NCI-H187 (cell line): ENCODE measurements around the gene EIF4E3.
A peak's percentile ranks its signal among the peaks of the same experiment; 100 is the strongest.

ENCODE experiments used
- DNase-seq, 2 experiments: peaks; one replicate each; lab custom pipeline; 2025; lab: John Stamatoyannopoulos, UW

The EIF4E3 gene

DNA sequence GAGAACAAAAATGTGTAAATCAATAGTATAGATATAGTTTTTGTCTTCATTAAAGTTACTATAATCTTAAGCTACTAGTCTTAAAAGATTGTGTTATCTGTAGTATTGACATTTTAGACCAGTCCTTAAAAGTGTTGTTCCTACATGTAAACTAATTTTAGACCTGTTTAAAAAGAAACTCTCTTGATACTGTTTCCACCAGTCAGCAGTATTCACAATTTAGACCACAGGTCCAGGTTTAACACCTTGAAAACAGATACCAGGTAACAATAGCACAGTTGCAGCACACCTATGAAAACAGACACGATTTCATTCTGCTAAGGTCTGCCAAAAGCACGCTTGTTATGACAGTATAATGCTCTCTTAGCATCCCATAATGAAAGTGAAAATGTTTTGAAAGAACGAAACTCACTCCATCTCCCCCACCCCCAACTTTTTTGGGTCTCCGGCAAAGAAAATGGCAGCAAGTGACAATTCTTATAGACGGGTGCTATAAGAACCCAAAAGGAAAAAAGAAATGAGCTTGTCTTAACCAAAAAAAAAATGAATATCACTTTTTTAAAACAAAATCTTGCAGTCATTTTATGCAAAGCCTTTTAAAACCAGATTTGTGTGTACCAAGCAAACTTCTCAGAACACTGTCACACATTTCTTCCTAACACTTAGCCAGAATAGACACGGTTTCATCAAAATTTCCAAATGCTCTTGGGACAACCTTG is 1.6 kb downstream of the EIF4E3 start:
- DNase-seq, result no peak

DNA sequence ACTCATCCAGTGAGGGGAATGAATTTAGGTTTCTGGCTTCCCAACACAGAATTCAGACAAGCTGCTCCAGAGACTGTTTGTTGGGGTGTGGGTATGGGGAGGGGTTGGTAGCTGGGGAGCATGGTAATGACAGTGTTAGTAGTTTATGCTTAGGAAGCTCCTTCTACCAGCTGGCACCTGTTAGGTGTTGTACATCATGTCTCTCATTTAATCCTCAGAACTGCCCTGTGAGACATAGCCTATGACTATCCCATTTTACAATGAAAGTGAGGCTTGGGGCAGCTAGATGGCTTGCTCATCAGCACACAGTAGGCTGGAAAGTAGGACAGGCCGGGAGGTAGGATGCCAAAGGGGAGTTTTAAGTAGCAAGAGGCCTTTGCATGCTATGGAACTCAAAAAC is 2.5 kb downstream of the EIF4E3 start:
- no peak for DNase-seq

DNA sequence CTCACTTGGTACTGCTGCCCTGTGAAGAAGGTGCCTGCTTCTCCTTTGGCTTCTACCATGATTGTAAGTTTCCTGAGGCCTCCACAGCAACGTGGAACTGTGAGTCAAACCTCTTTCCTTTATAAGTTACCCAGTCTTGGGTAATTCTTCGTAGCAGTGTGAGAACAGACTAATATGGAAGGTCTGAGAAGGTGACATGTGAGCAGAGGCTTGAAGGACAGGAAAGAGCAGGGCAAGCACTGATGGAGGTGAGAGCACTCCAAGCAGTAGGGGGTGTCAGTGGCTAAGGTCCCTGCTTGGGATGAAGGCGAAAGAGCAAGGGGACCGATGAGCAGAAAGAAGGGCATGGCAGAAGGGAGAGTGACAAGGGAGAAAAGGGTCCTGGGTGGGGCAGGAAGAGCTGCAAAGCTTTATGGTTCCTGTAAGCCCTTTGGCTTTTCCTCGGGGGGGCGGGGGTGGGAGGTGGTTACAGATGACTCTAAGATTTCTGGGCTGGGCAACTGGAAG is 3.5 kb downstream of the EIF4E3 start:
- no peak for DNase-seq

DNA sequence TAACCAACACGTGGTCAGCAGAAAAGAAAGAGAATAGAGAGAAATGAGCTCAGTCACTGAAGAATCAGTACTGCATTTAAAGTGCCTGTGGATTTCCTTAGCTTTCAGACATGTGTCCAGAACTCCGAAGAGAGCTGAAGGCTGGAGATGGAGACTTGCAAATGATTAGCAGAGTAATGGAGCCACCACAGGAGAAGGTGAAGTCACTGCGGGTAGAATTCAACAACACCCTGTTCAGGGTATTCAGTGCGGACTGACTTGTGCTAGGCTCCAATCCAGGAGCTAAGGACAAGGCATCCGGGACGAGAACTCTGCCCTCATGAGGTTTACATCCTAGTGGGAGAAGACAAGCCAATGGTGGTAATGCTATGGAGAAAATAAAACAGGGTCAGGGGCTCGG is 4.2 kb downstream of the EIF4E3 start:
- DNase-seq, result no peak

DNA sequence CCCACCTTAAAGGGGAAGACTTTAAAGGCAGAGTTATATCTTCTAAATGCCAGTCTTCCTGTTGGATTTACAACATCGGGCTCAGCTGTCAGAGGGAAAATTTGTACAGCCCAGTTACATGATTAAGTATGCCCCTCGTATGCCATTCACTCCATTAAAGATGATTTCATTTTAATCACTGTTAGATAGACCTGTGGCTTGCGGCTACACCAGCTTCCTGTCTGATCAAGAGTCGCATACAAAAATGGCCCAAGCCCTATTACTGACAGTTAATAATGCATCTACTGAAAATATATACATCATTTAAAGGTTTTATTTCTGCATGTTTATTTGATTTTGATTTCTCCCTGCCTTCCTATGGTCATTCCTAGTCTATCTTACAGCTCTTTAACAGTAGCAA is 7.1 kb downstream of the EIF4E3 start:
- DNase-seq, result no peak

DNA sequence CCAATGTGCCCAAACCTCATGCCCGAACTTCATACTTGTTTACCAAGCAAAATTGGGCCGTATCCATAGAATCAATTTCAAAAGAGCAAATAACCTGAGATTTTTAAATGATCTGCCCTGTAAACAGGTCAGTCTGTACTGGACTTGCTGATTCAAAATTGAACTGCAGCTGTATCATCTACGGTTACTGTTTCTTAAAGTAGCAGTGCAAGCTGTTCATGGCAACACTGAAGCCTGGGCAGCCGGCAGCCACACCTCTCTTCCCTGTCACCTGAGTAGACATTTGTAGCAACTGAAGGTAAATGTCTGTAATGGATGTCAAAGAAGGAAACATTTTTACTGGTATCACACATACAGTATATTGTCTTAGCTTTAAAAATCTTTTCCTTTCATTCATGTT is 10.6 kb downstream of the EIF4E3 start:
- DNase-seq, result no peak

DNA sequence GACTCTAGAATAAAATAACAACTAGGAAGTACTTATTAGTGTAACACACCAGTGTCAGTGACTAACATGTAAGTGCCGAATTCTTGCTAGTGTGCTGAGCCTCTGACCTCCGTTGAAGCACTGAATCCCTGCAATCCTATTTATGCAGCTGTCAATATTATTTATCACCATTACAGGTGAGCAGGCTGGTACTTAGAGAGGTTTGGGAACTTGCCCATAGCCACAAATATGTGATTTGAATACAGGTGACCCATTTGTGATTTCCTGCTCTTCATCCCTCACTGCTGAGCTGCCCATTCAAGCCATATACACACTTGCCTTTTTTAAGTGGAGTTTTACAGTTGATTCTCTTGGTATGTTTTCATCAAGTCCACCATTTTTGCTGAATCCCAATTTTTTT is 12.2 kb downstream of the EIF4E3 start:
- peak; percentile 40 to 70 for DNase-seq

DNA sequence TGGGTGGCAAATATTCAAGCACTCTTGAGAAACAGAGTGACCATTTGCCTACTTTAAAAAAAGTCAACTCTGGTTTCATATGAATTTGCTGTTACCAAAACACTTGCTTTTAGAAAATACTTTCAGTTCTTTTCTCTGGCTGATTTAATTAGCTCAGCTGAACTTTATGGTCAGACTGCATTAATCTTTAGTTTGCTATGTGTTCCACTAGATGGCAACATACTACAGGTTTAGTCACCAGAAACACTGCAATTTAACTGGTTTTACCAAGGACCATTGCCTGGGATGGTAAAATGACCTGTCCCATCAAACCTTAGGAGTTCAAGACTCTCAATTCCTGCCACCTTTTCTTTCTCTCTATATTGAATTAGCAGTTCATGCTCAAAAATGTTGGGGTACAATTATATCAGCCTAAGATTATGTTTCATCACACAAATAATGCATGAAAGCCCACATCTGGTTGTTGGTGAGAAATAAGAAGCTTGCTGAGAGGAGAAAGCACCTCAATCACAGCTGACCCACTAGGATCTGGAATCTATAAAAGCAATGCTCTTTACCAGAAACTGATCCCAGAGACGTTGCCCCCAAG is 14.2 kb downstream of the EIF4E3 start:
- DNase-seq, result no peak

DNA sequence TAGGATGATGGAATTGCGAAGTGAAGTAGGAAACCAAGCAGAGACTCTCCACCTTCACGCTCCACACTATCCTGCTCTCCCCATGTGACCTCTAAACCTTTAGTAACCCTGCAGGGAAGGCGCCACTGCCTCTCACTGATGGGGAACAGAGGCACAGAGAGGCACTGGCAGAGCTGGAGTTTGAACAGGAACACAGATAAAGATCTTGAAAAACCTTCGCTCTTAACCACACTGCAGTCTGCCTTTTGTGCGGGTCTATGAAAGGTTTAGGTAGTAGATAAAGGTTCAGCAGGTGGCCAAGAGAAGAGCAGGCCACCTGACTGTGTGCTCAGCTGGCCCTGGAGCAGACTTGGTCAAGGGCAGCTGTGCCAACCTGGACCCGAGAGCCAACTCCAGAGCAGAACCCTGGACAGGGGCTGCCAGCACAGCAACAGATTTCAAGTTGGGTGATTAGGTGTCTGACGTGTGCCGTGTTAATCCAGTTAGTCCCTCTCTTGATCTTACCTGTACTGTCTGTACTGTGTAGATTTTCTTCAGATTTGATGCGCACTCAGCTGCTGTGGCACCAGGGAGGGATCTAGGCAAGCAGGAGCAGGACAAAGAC is 15.2 kb downstream of the EIF4E3 start:
- DNase-seq, result no peak

DNA sequence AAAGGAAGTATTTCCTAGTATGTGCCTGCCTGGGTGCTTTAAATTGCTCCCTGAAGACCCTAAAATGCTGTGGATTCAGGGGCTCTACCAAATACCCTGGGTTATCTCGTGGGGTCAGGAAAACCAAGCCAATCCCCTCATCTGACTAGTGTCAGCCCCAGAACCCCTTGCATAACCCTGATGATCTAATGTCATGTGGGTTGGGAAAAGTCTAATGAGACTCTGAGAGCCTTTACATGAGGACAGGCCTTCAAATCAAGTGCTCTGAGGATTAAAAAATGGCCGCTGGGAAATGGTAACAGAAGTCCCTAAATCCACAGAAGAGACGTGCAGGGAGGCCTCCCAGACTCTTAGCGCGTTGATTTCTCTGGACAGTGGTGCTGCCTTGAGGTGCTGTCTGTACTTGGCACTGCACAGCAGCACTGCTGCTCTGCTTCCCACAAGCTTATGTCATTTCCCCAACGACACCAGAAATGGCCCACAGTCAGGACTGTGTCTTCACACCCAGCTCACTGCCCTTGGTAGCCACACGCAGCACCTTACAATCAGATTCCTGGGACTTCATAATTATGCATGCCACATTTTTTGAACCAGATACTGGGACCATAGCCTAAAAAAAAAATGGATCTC is 16.6 kb downstream of the EIF4E3 start:
- no peak for DNase-seq

DNA sequence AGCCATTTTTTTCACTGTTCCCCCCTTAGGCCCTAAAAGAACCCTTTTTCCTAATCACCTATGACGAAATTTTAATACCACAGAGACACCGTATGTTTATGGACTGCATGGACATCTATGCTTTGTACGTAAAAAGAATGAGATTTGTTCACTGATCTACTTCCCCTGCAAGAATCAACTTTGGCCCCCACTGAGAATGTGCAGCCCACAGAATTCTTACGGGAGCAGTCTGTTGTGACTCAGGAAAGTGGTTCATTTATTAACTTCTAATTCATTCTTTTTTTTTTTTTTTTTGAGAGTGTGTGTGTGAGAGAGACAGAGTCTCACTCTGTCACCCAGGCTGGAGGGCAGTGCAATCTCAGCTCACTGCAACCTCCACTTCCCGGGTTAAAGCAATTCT is 17.6 kb downstream of the EIF4E3 start:
- no peak for DNase-seq

DNA sequence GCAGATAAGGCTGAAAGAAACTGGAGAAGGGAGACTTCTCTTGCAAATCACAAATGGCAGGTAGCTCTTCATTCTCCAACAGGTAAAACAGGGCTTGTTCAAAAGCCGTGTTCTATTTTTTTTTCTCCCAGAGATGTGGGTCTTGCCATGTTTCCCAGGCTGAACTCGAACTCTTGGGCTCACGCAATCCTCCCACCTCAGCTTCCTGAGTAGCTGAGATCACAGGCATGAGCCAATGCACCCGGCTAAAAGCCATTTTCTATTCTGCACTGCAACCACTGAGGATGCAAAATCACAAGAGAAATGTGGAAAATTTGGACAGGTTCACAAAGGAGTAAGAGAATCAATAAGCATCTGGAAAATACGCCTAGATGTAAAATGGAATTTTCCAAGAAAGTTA is 19.5 kb downstream of the EIF4E3 start:
- no peak for DNase-seq

DNA sequence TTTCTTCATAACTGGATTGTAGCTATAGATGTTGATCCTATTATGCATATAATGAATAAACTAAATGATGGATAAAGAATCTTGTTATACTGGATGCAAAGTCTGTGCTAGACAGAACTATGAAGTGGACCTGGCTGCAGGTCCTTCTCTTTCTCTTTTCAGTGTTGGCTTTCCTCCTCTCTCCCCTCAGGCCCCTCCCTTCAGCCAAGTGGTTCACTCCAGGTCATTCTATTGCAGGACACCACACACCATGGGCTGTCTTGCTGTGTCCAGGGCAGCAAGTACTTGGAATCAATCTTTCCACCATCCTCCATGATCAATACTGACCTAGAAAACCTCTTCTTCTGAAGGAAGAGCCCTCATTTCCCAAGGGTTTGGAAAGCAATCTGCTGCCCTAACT is 20.3 kb downstream of the EIF4E3 start:
- no peak for DNase-seq

DNA sequence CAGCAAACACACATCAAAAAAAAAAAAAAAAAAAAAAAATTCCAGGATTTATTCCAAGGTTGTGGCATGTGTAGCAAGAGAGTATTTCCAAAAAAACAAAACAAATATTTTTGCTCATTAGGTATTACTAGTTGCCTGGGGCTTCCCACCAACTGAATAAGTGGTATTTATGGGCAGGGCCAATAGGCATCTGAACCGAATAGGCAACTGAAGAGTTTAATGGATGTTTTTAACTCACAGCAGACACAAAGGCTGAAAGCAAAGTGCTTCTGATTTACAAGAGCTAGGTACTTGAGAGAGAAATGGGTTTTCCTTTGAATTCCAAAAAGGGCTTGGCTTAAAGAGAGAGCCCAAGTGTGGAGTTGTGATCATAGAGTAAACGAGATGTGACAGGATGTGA is 21.4 kb downstream of the EIF4E3 start:
- peak; percentile 45 to 73 for DNase-seq

DNA sequence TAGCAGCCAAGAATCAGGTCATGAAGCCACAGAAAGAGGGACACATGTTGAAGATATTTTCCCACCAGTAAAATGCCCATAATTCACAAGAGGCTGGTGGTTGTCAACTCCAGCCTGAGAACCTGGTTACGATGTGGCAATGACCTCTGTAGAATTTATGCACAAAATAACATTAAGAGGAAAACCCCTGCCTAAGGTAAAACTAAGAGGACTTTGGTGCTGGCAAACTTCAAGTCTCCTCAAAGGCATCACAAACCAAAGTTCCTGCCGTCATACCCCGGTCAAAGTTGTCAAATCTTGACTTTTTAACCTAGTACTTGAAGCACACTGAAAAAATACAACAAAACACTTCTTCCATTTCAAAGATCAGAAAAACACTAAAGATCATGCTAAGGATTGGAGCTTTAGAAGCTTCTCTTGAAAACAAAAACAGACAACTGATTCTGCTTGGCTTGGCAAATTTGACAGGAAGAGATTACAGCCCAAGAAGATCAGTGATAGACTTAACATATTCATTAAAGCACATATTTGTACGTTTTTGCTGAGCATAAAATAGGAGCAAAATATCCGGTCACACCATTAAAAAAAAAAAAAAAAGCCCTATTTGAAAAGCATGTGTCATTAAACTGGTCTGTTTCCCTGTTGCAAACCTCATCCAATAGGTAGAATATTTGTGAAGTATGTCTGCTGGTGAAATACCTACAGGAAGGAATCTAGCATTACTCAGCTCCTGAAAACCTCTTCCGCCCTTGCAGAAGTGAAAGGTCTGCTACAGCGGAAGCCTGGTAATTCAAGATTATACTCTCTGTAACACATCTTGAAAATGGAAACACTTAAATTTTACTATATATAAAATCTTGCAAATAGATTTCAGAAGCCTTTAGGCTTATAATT is 22.8 kb downstream of the EIF4E3 start:
- no peak for DNase-seq

DNA sequence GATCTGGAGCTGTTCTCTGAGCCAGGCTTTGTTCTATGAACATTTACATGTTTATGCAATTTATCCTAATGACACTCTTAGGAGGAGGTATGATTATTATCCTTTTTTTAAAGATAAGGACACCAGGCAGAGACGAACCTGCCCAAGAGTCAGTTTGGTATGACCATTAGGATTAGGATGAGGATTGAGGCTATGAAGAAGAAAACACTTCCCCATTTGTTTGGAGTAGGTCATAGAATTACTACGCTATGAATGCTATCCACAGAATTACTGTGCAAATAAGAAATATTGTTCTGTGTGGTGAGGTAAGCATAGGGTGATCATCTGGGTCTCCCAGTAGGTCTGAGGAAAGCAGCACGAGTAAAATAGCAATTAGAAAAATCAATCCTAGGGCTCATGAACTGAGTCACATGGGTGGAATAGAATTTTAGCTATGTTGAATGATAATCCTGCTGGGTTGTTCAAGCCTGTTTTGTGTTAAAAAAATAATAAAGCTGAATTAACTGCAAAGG is 23.9 kb downstream of the EIF4E3 start:
- DNase-seq, result no peak

DNA sequence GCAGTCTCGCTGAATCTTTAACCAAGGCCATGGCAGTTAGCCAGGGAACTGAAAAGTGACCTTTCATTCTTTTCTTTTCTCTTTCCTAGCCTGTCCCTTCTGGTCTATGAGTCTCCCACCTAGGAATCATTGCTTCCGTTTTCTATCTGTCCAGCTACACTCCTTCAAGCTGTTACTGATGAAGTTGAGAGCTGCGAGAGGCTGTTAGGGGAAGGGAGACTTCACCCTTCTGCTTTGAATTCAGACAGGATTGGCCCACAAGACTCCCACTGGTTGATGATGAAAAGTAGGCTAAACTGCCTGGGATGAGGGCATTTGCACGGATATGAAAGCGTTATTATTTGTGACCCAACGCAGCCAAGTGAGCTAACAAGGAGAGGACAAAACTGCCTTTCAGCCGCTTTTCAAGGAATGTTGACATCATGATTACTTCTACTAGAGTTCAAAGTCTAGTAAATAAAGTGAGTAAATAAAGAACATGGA is 30.2 kb downstream of the EIF4E3 start:
- no peak for DNase-seq

DNA sequence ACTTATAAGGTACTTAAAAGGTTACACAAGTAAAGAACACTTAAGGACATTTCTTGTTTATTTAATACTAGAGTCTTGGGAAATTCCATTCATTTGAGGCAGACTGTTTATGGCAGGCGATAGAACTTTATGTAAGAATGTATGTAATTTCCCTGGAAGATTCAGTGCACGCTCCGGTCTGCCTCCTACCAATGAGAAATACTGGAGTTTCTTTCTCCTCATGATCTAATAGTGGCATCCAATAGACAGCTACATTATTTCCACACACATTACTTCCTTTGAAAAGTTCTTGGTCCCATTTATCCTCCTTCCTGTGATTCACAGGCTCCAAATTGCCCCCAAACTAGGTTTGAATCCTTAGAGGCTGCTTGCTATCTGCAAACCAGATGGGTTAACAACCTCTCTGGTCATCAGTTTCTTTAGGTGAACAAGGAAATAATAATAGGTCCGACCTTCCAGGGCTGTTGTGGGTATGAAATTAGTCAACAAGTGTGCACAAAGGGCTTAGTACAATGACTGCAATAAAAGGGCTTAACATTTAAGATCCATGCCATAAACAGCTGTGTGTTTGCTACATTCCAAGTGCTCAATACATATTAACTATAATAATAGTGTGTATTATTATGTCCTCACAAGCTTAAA is 30.7 kb downstream of the EIF4E3 start:
- no peak for DNase-seq

DNA sequence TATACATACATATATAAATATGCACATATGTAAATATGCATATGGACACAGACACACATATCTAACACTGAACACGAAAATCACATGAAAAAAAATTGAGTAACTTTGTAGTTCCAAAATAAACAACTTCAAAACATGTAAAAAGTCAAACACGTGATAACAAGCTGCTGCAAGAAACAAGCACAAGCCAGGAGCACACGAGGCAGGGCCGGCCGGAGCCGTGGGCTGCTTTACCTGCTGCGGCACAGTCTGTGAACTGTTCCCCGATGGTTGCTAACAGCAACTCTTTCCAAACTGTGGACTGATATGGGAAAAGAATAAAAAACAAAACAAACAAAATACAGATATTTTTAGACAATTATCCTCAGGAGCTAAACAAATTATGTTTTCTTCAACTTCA is 31.6 kb downstream of the EIF4E3 start:
- DNase-seq, result no peak

DNA sequence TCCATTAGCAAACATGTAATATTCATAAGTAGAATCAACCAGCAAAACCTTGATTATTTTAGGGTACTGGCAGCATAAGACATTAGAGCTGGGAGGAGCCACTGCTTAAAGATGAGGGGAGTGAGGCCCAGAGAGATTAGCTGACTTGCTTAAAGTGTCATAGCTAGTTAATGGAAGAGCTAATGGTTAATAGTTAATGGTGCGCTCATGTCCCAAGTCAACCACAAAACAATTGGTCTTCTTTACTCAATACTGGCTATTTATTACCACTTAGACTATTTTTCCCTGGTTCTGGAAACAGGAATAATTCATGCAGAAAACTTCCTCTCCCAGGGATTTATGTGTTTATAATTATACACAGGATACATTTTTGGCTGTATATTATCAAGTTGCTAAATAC is 33.1 kb downstream of the EIF4E3 start:
- no peak for DNase-seq

DNA sequence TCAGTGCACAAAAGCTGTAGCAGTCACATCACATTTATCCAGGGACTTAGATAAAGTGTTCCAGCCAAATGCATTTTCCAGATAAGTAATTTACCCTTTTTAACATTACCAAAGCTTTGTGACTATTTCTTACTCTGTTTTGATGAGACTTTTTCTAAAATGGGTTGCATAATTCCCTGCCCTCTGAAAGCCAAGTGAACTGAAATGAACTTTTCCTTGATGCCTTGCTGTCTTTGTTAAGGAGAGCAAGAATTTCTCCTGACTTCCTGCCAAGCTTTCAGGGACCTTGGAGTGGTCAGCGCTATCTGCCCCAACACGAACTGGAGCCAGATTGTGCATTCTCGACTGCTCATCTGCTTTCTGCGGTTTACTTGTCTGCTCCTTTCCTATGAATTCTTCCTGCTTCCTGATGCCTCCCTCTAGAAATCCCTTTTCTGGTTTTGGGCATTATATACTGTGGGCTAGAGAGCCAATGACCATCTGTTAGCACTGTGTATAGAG is 34.8 kb downstream of the EIF4E3 start:
- DNase-seq, result no peak
